Left ventricle myocardium inferior (tissue), 1 donor: ENCODE data around the gene RABGGTA. TPM values are rescaled to one million over a fixed set of nuclear protein-coding genes. Genes with fewer than 3 reads are reported as not detected.

Experiments used
- DNase-seq: peaks from one replicate; pipeline ENCODE4 v3.0.0-alpha.2; 2020
- H3K27ac ChIP-seq: fragments of 200-600 bp; replicated peaks from 2 replicates; pipeline ENCODE4 v1.8.0; 2021
- H3K27me3 ChIP-seq: fragments of 200-600 bp; 2 replicates; pipeline ENCODE4 v1.8.0; 2021; ENCODE audit warnings: low read depth
- H3K36me3 ChIP-seq: fragments of 200-600 bp; 2 replicates; pipeline ENCODE4 v1.8.0; 2021
- H3K4me1 ChIP-seq: fragments of 200-600 bp; 2 replicates; pipeline ENCODE4 v1.8.0; 2021
- H3K4me3 ChIP-seq: fragments of 200-600 bp; 2 replicates; pipeline ENCODE4 v1.8.0; 2021; ENCODE audit warnings: mild to moderate bottlenecking, moderate library complexity
- H3K9me3 ChIP-seq: fragments of 200-600 bp; replicated peaks from 2 replicates; pipeline ENCODE4 v1.8.0; 2021
- intact Hi-C: fragments of 100-400 bp; cut with micrococcal nuclease; formaldehyde crosslinking; loops from one replicate; pipeline ENCODE4 v1.11.0; 2022
- total RNA-seq: library from RNA; stranded (reverse); fragmentation: NEBNext Ultra II Directional; extraction: Animal tissue kit (Norgen Biotek cat#: 25700); gene quantifications from one replicate; pipeline ENCODE4 v1.2.1, GENCODE V29; 2021
- TF ChIP-seq, protein P1 (sequence below): fragments of 200-600 bp; IDR thresholded peaks from 2 replicates; pipeline ENCODE4 v1.8.0; 2021; ENCODE audit warnings: antibody characterized with exemption, mild to moderate bottlenecking, borderline replicate concordance
- donor health status: DM: no; HTN: yes; CAD: no; lungs with severe emphysema.

The RABGGTA gene
- total RNA-seq, 1 donor from 2014 or later, result 22.3 TPM

DNA sequence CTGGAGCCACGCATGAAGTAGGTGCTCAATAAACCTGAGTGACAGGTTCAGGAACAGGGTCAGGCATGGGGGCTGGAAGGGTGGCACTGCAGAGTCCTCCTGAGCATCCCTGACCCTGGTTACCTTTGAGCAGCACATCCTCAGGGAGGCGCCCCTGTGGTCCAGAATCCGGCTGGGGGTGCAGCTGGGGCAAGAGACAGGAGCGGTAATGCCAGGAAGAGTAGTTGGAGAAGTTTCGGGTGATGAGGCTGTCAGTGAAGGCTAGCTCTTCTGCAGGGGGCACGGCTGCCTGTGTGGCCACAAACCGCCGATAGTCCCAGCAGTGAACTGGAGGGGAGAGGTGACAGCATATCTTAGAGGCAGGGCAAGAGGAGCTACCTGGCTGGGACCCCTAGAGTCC lies 2.0 kb downstream of the RABGGTA start:
- TF ChIP-seq, protein P1, sequence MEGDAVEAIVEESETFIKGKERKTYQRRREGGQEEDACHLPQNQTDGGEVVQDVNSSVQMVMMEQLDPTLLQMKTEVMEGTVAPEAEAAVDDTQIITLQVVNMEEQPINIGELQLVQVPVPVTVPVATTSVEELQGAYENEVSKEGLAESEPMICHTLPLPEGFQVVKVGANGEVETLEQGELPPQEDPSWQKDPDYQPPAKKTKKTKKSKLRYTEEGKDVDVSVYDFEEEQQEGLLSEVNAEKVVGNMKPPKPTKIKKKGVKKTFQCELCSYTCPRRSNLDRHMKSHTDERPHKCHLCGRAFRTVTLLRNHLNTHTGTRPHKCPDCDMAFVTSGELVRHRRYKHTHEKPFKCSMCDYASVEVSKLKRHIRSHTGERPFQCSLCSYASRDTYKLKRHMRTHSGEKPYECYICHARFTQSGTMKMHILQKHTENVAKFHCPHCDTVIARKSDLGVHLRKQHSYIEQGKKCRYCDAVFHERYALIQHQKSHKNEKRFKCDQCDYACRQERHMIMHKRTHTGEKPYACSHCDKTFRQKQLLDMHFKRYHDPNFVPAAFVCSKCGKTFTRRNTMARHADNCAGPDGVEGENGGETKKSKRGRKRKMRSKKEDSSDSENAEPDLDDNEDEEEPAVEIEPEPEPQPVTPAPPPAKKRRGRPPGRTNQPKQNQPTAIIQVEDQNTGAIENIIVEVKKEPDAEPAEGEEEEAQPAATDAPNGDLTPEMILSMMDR, result no peak
- no peak for DNase-seq
- intact Hi-C loops, result no loop called here
- Histone ChIP-seq H3K4me3 (no peak overlapping the region), H3K27me3 (no peaks in the 10 kb centered on the region), H3K4me1 (peaks cover 32% of the 10 kb centered on the region), H3K27ac (no peak overlapping the region), H3K9me3 (no peaks in the 10 kb centered on the region), H3K36me3 (peaks cover 48% of the 10 kb centered on the region)

DNA sequence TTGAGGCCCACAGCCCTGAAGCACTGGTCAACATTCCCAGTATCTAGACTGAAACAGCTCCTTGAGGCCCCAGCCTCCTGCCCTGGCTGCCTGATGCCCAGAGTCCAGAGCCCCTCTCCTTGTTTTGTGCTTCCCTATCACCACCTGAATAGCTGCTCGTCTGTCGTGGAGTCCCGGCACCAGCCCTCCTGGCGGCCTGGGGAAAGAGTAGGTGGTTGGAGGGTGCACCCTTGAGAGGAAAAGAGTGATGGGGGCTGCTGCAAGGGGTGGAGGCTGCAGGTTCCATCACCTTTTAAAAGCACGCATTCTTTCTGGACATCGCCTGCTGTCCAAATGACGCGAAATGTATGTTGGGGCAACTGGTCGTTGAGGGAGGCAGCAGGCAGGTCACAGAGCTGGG lies 3.2 kb downstream of the RABGGTA start:
- H3K27ac ChIP-seq, result no peak overlapping the region
- H3K4me3 ChIP-seq, result no peak overlapping the region
- H3K9me3 ChIP-seq, result no peaks in the 10 kb centered on the region
- no peak for DNase-seq
- intact Hi-C loops, result no loop called here
- H3K27me3 ChIP-seq, result no peaks in the 10 kb centered on the region
- TF ChIP-seq, protein P1, result no peak
- H3K4me1 ChIP-seq, result peaks cover 22% of the 10 kb centered on the region
- peaks cover 48% of the 10 kb centered on the region for H3K36me3 ChIP-seq

DNA sequence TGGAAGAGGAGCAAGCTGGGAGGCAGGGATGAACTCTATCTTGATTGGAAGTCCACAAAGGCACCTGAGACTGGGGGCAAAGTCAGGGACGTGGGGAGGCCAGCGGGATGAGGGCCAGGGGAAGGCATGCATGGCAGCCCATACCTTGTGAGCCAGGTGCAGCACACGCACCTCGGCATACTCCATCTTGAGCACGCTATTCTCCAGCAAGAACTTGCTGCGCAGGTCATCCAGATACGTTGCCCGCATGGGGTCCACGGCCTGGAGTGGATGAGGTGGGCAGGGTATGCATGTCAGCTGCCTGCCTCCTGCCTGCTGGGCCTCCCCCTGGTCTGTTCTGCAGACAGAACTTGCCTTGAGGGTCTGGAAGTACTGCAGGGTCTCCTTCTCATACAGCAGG lies 3.9 kb downstream of the RABGGTA start:
- TF ChIP-seq, protein P1, result no peak
- Histone ChIP-seq H3K27me3 (no peaks in the 10 kb centered on the region), H3K36me3 (peaks cover 48% of the 10 kb centered on the region), H3K27ac (no peak overlapping the region), H3K4me1 (peaks cover 18% of the 10 kb centered on the region), H3K9me3 (no peaks in the 10 kb centered on the region), H3K4me3 (no peak overlapping the region)
- intact Hi-C loops, result no loop called here
- DNase-seq, result no peak

DNA sequence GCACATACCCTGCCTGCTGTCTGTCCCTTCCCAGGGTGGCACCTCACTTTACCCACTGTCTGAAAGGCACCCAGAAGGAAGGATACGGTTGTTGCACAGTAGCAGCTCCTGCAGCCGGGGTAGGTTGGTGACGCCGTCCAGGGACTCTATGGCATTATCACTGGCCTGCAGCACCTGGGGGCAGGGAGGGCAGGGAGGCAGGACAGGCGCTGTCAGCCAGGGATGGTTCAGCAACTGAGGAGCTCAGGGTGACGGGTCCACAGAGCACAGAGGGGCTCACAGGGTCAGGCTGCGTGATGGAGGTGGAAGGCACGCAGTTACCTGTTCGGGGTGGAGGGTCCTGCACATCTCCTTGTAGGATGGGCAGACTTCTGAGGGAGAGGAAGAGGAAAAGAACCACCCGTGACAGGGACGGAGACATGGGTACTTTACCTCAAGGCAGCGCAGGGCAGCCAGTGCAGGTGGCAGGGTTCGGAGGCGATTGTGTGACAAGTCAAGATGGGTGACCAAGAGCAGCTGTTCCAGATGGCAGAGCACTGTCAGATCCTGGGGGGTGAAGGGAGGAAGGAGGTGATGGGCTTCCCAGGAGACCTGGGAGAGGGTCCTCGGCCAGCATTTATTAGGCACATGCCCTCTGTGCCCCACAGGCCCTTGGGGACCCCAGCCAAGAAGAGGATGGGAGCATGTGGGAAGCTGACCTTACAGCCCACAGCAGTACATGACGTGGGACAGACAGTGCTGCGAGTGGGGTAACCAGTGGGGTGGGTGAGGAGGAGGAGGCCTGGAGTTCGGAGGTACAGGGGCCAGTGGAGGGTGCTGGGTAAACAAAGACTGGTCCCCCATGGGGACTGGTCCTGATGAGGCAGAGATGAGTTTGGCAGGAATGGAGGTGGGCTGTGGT lies 4.8 kb downstream of the RABGGTA start:
- TF ChIP-seq, protein P1, result no peak
- Histone ChIP-seq H3K27me3 (no peaks in the 10 kb centered on the region), H3K9me3 (no peaks in the 10 kb centered on the region), H3K36me3 (peaks cover 48% of the 10 kb centered on the region), H3K4me1 (peaks cover 9% of the 10 kb centered on the region), H3K27ac (no peak overlapping the region), H3K4me3 (no peak overlapping the region)
- intact Hi-C loops, result no loop called here
- DNase-seq, result no peak

DNA sequence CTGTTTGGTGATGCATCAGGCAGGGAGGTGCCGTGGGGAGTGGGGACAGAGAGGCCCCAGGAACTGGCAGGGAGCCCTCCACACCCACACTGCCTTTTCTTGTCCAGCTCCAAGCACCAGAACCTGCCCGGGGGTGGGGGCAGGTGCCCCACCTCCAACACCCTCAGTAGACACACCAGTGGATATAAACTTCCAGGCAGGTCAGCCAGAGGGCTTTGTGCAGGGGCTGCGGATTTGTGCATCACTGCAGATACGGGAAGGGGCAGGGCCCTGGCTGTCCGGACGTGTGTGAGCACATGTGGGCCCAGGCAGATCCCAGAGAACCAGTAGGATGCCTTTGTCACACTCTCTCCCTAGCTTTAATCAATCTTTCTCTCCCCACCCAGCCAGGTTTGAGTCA lies 7.1 kb downstream of the RABGGTA start:
- H3K9me3 ChIP-seq, result no peaks in the 10 kb centered on the region
- peaks cover 40% of the 10 kb centered on the region for H3K36me3 ChIP-seq
- intact Hi-C loops, result no loop called here
- H3K4me3 ChIP-seq, result no peak overlapping the region
- H3K27me3 ChIP-seq, result no peaks in the 10 kb centered on the region
- H3K27ac ChIP-seq, result no peak overlapping the region
- H3K4me1 ChIP-seq, result no peaks in the 10 kb centered on the region
- TF ChIP-seq, protein P1, result no peak
- DNase-seq, result no peak
